ENCODE data around the gene BAX.

The BAX gene

DNA sequence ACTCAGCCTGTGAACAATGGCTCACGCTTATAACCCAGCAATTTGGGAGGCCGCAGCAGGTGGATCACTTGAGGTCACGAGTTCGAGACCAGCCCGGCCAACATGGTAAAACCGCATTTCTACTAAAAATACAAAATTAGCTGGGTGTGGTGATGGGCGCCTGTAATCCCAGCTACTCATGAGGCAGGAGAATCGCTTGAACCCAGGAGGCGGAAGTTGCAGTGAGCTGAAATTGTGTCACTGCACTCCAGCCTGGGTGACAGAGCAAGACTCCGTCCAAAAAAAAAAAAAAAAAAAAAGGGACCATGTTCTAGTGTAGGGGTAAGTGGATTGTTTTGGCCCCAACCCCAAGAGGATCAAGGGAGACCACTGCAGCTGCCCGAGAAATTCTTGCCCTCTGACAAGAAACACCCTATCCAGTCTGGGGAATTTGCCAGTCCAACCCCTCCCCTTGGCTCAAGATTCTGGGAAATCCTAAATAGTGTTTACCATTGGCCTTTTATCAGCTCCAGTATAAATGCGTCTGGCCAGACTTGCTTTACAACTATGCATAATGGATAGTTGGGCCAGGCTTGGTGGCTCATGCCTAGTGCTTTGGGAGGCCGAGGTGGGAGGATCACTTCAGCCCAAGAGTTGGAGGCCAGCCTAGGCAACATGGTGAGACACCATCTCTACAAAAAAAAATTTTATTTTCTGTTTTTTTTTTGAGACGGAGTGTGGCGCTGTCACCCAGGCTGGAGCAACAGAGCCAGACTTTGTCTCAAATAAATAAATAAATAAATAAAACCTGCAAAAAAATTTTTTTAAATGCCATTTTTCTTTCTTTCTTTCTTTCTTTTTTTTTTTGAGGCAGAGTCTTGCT is 26.3 kb upstream of the BAX start:
- Histone ChIP-seq H3K27ac (replicated peaks) (no peak overlapping the region), H3K27me3 (ENCODE audit: insufficient read depth, poor library complexity, severe bottlenecking) (peaks cover 5% of the 10 kb centered on the region), H3K4me3 (replicated peaks; ENCODE audit: insufficient read depth, low read length) (no peak overlapping the region)
- TF ChIP-seq POLR2AphosphoS5 (IDR thresholded peaks at IDR 0.05; ENCODE audit: low read depth) (no peak), GABPA (IDR thresholded peaks at IDR 0.05; ENCODE audit: low read depth) (no peak), SPI1 (IDR thresholded peaks at IDR 0.05; ENCODE audit: borderline replicate concordance, low read depth) (no peak)
- TF ChIP-seq, protein P1, sequence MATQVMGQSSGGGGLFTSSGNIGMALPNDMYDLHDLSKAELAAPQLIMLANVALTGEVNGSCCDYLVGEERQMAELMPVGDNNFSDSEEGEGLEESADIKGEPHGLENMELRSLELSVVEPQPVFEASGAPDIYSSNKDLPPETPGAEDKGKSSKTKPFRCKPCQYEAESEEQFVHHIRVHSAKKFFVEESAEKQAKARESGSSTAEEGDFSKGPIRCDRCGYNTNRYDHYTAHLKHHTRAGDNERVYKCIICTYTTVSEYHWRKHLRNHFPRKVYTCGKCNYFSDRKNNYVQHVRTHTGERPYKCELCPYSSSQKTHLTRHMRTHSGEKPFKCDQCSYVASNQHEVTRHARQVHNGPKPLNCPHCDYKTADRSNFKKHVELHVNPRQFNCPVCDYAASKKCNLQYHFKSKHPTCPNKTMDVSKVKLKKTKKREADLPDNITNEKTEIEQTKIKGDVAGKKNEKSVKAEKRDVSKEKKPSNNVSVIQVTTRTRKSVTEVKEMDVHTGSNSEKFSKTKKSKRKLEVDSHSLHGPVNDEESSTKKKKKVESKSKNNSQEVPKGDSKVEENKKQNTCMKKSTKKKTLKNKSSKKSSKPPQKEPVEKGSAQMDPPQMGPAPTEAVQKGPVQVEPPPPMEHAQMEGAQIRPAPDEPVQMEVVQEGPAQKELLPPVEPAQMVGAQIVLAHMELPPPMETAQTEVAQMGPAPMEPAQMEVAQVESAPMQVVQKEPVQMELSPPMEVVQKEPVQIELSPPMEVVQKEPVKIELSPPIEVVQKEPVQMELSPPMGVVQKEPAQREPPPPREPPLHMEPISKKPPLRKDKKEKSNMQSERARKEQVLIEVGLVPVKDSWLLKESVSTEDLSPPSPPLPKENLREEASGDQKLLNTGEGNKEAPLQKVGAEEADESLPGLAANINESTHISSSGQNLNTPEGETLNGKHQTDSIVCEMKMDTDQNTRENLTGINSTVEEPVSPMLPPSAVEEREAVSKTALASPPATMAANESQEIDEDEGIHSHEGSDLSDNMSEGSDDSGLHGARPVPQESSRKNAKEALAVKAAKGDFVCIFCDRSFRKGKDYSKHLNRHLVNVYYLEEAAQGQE (IDR thresholded peaks at IDR 0.05; ENCODE audit: insufficient replicate concordance, low read depth) = no peak
- TF ChIP-seq, protein P2, sequence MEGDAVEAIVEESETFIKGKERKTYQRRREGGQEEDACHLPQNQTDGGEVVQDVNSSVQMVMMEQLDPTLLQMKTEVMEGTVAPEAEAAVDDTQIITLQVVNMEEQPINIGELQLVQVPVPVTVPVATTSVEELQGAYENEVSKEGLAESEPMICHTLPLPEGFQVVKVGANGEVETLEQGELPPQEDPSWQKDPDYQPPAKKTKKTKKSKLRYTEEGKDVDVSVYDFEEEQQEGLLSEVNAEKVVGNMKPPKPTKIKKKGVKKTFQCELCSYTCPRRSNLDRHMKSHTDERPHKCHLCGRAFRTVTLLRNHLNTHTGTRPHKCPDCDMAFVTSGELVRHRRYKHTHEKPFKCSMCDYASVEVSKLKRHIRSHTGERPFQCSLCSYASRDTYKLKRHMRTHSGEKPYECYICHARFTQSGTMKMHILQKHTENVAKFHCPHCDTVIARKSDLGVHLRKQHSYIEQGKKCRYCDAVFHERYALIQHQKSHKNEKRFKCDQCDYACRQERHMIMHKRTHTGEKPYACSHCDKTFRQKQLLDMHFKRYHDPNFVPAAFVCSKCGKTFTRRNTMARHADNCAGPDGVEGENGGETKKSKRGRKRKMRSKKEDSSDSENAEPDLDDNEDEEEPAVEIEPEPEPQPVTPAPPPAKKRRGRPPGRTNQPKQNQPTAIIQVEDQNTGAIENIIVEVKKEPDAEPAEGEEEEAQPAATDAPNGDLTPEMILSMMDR (IDR thresholded peaks at IDR 0.05; ENCODE audit: insufficient read depth, low read length) = no peak
- no peak for DNase-seq (ENCODE audit: low read depth in 1 of 2, low spot score in 1 of 2)

DNA sequence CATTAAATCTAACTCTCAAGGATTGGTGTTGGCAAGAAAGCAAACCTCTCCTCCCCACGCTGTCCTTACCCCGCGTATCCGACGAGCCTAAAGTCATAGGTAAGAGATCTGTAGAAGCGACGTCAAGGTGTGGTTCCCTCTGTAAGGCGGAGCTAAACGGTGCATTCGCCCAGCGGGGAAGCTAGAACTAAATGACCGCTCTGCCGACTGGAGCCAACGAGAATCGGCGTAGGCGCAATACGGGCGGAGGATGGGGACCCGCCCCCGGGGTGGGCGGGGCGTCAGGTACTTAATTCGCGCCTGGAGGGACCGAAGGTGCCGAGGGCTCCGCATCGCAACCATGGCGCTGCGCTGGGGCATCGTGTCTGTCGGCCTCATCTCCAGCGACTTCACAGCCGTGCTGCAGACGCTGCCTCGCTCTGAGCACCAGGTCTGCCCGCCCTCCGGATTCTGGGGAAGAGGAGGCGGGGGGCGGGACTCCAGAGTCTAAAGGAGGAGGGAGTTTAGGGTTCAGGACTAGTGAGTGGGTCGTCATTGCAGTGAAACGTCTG is 21.2 kb upstream of the BAX start, which contains the start of gene DHDH:
Gene DHDH, plus strand, starts transcription at position 318 of the 551 bp plus-strand sequence. Its CDS starts 23 bp downstream, at position 341.
- TF ChIP-seq SPI1 (IDR thresholded peaks at IDR 0.05; ENCODE audit: borderline replicate concordance, low read depth) = no peak
- TF ChIP-seq, protein P1 (IDR thresholded peaks at IDR 0.05; ENCODE audit: insufficient replicate concordance, low read depth) = no peak
- no peak for TF ChIP-seq POLR2AphosphoS5 (IDR thresholded peaks at IDR 0.05; ENCODE audit: low read depth)
- no peak for TF ChIP-seq GABPA (IDR thresholded peaks at IDR 0.05; ENCODE audit: low read depth)
- TF ChIP-seq, protein P2 (IDR thresholded peaks at IDR 0.05; ENCODE audit: insufficient read depth, low read length) = no peak
- H3K4me3 ChIP-seq (replicated peaks; ENCODE audit: insufficient read depth, low read length) = peak within 1 kb of the TSS; percentile 29
- peaks cover 18% of the 10 kb centered on the region for H3K27me3 ChIP-seq (ENCODE audit: insufficient read depth, poor library complexity, severe bottlenecking)
- peak; percentile 58 to 64 for DNase-seq (ENCODE audit: low read depth in 1 of 2, low spot score in 1 of 2)
- H3K27ac ChIP-seq (replicated peaks) = no peak within 1 kb of the TSS

DNA sequence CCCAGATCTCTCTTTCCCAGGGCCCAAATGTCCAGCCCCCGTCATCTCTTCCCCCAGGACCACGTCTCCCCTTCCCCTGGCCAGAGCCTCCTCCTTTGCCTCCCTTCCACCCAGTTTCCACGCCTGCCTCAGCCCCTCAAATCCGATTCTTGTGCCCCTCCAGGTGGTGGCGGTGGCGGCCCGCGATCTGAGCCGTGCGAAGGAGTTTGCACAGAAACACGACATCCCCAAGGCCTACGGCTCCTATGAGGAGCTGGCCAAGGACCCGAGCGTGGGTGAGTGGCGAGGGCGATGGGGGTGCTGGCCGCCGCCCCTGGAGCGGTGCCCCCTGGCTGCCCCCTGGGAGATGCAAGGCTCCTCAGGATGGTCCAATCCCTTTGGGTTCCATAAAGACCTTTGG is 19.8 kb upstream of the BAX start:
- TF ChIP-seq SPI1 (IDR thresholded peaks at IDR 0.05; ENCODE audit: borderline replicate concordance, low read depth) = no peak
- TF ChIP-seq, protein P1 (IDR thresholded peaks at IDR 0.05; ENCODE audit: insufficient replicate concordance, low read depth) = no peak
- DNase-seq (ENCODE audit: low read depth in 1 of 2, low spot score in 1 of 2) = no peak
- peaks cover 18% of the 10 kb centered on the region for H3K27me3 ChIP-seq (ENCODE audit: insufficient read depth, poor library complexity, severe bottlenecking)
- H3K4me3 ChIP-seq (replicated peaks; ENCODE audit: insufficient read depth, low read length) = no peak overlapping the region
- H3K27ac ChIP-seq (replicated peaks) = no peak overlapping the region
